ENCODE data around the gene GMNN.
"Not testable (repeated sequence)": the region's sequence is repeated elsewhere in the genome, so short reads cannot be mapped to it uniquely, and the experiment has no call there.

Gene GMNN

DNA sequence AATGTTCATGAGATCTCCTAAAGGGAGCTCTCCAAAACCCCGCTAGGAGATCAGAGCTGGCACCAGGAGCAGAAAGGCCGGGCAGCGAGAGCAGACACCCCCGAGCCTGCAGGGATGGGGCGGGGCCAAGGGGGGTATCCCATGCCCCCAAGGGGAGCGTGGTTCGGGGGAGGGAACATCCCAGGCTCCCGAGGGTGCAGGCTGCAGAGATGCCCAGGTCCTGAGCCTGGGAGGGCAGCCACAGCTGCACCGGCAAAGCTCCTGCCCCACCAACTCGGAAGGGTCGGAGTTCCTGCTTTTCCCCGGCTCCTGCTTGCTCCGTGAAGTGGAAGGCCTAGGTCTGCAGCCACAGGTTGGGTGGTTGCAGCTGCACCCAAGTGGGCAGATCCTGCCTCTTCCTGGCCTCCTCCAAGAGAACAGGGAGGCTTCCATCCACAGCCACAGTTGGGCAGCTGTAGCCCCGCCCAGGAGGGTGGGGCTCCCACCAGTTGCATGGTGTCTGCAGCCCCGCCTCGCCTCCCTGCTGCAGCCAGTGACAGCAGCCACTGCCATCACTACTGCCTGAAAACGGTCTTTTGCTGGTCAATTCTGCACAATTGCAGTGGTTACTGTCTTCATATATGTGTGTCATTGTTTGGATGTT is 13.4 kb upstream of the GMNN start:
- in situ Hi-C loops (cut with MboI; ENCODE audit: low sequenced_read_pairs) = no loop called here

DNA sequence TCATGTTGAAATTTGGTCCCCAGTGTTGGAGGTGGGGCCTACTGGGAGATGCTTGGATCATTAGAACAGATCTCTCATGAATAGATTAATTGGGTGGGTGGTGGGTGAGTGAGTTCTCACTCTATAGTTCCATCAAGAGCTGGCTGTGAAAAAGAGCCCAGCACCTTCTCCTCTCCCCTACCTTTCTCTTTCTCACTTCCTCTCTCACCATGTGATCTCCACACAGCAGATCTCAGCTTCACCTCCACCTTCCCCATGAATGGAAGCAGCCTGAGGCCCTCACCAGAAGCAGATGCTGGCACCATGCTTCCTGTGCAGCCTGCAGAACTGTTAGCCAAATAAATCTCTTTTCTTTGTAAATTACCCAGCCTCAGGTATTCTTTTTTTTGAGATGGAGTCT is 12.9 kb upstream of the GMNN start:
- in situ Hi-C loops (cut with MboI; ENCODE audit: low sequenced_read_pairs) = no loop called here

GRCh38 chr6:24763578-24763977 is 11.2 kb upstream of the GMNN start:
- in situ Hi-C loops (cut with MboI; ENCODE audit: low sequenced_read_pairs) = no loop called here

- in situ Hi-C loops (cut with MboI; ENCODE audit: low sequenced_read_pairs) = not testable (repeated sequence)
Measured at GRCh38 chr6:24764833-24765828, 9.6 kb upstream of the GMNN start.

- in situ Hi-C loops (cut with MboI; ENCODE audit: low sequenced_read_pairs) = not testable (repeated sequence)
Measured at GRCh38 chr6:24765968-24766367, 8.8 kb upstream of the GMNN start.

GRCh38 chr6:24766680-24767462 is 7.9 kb upstream of the GMNN start:
- in situ Hi-C loops (cut with MboI; ENCODE audit: low sequenced_read_pairs) = no loop called here

DNA sequence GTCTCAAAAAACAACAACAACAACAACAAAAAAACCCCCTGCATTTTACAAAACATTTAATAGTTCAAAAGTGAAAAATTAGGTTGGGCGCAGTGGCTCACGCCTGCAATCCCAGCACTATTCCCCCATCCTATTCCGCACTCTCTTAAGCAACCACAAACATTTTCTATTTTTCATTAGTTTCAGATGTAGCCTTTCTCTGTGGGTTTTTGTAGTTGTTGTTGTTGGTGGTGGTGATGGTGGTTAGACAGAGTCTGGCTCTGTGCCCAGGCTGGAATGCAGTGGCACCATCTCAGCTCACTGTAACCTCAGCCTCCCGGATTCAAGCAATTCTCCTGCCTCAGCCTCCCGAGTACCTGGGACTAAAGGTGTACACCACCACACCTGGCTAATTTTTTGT is 6.4 kb upstream of the GMNN start:
- in situ Hi-C loops (cut with MboI; ENCODE audit: low sequenced_read_pairs) = no loop called here

DNA sequence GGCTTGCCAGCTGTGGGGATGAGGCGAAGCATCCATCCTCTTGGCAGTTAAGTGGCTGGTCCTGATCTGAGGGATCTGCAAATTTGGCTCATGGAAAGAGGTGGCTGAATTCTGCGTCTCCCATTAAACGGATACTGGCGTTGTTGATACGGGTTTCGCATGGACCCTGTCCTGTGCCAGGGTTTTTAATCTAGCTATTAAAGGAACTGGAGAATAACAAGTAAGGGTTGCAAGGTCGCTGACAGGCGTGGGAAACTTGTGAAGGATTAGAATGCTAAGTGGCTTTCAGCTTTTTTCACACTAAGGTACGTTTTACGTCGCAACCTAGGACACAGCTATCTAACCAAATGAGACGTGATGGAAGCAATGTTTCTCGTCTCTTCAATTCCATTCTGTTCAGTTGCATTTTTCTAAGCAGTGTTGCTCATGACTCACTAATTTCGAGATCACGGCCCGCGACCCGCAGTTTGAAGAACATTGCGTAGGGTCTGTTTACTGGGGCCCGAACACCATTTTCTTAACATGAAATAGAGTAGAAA is 852 bp downstream of the GMNN start:
- in situ Hi-C loops (cut with MboI; ENCODE audit: low sequenced_read_pairs) = no loop called here

GRCh38 chr6:24777227-24777626 is 2.5 kb downstream of the GMNN start:
- in situ Hi-C loops (cut with MboI; ENCODE audit: low sequenced_read_pairs) = no loop called here

- in situ Hi-C loops (cut with MboI; ENCODE audit: low sequenced_read_pairs) = no loop called here
Measured at GRCh38 chr6:24778121-24778520, 3.4 kb downstream of the GMNN start.

DNA sequence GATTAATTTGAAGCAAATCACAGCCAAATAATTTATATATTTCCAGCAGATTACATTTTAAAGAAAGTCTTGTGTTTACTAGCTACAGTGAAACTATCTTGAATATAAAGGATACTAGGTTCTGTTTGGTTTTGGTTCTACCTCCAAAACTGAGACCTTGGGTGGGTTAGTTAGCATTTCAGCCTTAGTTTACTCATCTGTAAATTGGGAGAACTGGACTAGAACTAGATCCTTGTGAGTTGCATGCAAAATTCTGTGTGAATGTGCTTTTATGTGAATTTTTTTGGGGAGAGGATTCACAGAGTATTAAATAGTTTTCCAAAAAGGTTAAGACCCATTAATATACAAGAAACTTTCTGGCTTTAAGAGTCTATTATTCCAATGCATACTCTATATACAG is 4.1 kb downstream of the GMNN start:
- in situ Hi-C loops (cut with MboI; ENCODE audit: low sequenced_read_pairs) = no loop called here

GRCh38 chr6:24779416-24780016 is 4.8 kb downstream of the GMNN start:
- in situ Hi-C loops (cut with MboI; ENCODE audit: low sequenced_read_pairs) = no loop called here

GRCh38 chr6:24780206-24780605 is 5.5 kb downstream of the GMNN start:
- in situ Hi-C loops (cut with MboI; ENCODE audit: low sequenced_read_pairs) = no loop called here

DNA sequence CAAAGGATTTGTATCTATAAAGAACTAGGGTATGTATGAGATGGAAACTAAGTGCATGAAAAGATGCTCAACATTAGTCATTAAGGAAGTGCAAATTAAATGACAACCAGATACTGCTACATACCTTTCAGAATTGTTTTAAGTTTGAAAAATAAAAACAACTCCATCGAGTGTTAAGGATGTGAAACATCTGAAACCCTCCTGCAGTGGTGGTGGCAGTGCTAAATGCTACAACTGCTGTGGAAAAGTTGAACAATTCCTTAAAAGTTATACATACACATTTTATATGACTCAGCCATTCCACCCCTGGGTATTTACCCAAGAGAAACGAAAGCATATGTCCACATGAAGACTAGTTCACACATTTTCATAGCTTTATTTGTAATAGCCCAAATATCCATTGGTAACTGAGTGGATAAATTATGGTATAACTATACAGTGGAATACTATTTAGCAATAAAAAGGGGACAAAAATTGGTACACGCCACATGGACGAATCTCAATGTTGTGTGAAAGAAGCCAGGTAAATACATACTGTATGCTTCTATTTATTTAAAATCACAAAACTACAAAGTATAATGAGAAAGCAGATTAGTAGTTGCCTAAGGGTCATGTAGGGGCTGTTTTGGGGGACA is 13.4 kb downstream of the GMNN start:
- in situ Hi-C loops (cut with MboI; ENCODE audit: low sequenced_read_pairs) = no loop called here

GRCh38 chr6:24795106-24795505 is 20.4 kb downstream of the GMNN start:
- in situ Hi-C loops (cut with MboI; ENCODE audit: low sequenced_read_pairs) = no loop called here

- in situ Hi-C loops (cut with MboI; ENCODE audit: low sequenced_read_pairs) = no loop called here
Measured at GRCh38 chr6:24796616-24797290, 22.0 kb downstream of the GMNN start.

DNA sequence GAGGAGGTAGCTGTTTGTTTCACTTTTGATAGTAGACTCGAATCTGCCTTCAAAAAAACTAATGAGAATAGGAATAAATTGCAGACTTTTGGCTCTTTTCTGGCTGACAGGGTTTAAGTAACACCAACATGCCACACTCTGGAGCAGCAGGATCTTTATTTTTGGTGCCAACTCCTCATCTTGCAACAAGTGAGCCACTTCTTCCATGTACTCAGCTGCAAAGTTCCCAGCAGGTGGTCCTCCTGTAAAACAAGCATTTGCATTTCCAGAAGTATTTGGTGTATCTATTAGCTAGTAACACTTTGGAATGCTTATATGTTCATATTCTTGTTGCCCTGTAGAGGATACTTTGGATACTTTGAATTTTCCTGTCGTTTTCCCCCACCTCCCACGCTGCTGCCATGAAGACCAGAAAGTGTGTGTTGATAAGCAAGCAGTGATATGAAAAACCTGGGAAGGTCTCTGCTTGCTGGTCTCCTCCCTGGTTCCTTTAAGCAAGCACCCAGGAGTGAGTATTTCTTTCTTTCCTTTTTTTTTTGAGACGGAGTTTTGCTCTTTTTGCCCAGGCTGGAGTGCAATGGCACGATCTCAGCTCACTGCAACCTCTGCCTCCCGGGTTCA is 23.0 kb downstream of the GMNN start:
- in situ Hi-C loops (cut with MboI; ENCODE audit: low sequenced_read_pairs) = no loop called here

DNA sequence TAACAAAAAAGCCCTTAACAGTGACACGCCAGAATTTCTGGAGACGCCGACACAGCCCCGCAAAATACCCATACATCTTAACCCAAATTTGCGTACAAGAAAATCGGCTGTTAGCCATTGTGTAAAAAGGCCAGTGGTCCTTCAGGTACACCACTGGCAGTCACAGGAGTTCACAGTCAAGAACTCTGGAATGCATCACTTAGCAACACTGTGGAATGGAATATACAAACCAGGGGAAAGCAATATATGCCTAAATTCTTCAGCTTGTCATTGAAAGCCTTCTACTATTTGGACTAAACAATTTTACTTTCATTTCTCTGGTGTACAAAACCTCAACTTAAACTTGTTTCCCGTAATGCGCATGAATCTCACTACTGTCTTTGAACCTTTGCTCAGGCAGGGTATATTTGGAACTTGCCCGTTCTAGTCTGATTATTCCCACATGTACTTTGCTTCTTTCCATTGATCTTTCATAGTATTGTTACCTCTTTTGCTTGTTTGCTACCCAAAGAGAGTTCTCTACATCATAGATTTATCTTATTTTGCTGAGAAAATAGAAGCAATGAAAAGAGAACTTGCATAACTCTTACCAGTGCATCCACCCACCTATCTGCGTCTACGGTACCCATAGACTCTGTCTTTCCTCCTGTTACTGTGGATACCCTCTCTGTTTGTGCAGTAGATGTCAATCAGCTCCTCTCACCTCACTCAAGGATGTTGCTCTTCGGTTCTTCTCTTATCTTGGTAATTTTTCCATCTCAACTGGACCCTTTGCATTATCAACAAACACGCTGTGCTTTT is 24.2 kb downstream of the GMNN start, which contains the start of gene ARMH2:
ARMH2 (minus strand) TSS at position 178 of the 801 bp plus-strand sequence; CDS start at position 118, 60 bp downstream.
- in situ Hi-C loops (cut with MboI; ENCODE audit: low sequenced_read_pairs) = no loop called here

Measured in hTERT RPE-1 (cell line).